Neutrophil (primary cell): ENCODE measurements around the gene ZFP64.

ENCODE experiments used
- H3K27ac ChIP-seq: fragments of 200-600 bp; sonication (generic); 2 replicates; pipeline ENCODE4 v1.5.1; 2016; ENCODE audit warnings: mild to moderate bottlenecking, moderate library complexity
- H3K27me3 ChIP-seq: fragments of 200-600 bp; sonication (generic); 2 replicates; pipeline ENCODE4 v1.6.0; 2016; ENCODE audit warnings: mild to moderate bottlenecking
- H3K36me3 ChIP-seq: fragments of 200-600 bp; sonication (generic); 2 replicates; pipeline ENCODE4 v1.5.1; 2017
- H3K4me1 ChIP-seq, 2 experiments: fragments of 200-600 bp in 1 of 2; sonication (generic) in 1 of 2; 1 replicate in 1 of 2; 2 replicates in 1 of 2; pipeline versions ENCODE4 v1.5.1 to v1.6.1; 2013 to 2016; ENCODE audit warnings: low read depth in 1 of 2, low read length in 1 of 2, mild to moderate bottlenecking in 1 of 2, moderate library complexity in 1 of 2; ENCODE audit not compliant: control insufficient read depth in 1 of 2, insufficient read depth in 1 of 2
- H3K4me3 ChIP-seq, 2 experiments: fragments of 200-600 bp in 1 of 2; sonication (generic) in 1 of 2; 1 replicate in 1 of 2; 2 replicates in 1 of 2; pipeline ENCODE4 v1.5.1; 2013 to 2016; ENCODE audit warnings: low read depth in 1 of 2, low read length in 1 of 2, mild to moderate bottlenecking in 1 of 2, moderate library complexity in 1 of 2
- H3K9me3 ChIP-seq: fragments of 200-600 bp; sonication (generic); 2 replicates; pipeline ENCODE4 v1.5.1; 2016
- CTCF ChIP-seq: fragments of 200-600 bp; sonication (generic); IDR thresholded peaks from 2 replicates; pipeline ENCODE4 v1.5.1; 2016; ENCODE audit warnings: antibody characterized with exemption

Gene ZFP64

GRCh38 chr20:52166150-52166549 lies 25.4 kb downstream of the ZFP64 start:
- no peak overlapping the region for H3K27ac ChIP-seq
- H3K4me3 ChIP-seq, result no peak overlapping the region
- no peaks in the 10 kb centered on the region for H3K36me3 ChIP-seq
- no peaks in the 10 kb centered on the region for H3K27me3 ChIP-seq
- no peak for TF ChIP-seq CTCF
- H3K9me3 ChIP-seq, result no peaks in the 10 kb centered on the region
- H3K4me1 ChIP-seq, result no peaks in the 10 kb centered on the region

GRCh38 chr20:52160621-52161204 lies 30.9 kb downstream of the ZFP64 start:
- Histone ChIP-seq H3K4me3 (no peak overlapping the region), H3K27ac (no peak overlapping the region), H3K36me3 (peaks cover 6% of the 10 kb centered on the region), H3K4me1 (no peaks in the 10 kb centered on the region), H3K9me3 (no peaks in the 10 kb centered on the region), H3K27me3 (no peaks in the 10 kb centered on the region)
- TF ChIP-seq CTCF, result no peak

- no peaks in the 10 kb centered on the region for H3K4me1 ChIP-seq
- no peaks in the 10 kb centered on the region for H3K27me3 ChIP-seq
- no peak overlapping the region for H3K27ac ChIP-seq
- no peak overlapping the region for H3K4me3 ChIP-seq
- H3K36me3 ChIP-seq, result peaks cover 6% of the 10 kb centered on the region
- no peaks in the 10 kb centered on the region for H3K9me3 ChIP-seq
- no peak for TF ChIP-seq CTCF
Observed at GRCh38 chr20:52160049-52160570, 31.5 kb downstream of the ZFP64 start.

- Histone ChIP-seq H3K4me3 (no peak overlapping the region), H3K36me3 (peaks cover 13% of the 10 kb centered on the region), H3K4me1 (no peaks in the 10 kb centered on the region), H3K27me3 (no peaks in the 10 kb centered on the region), H3K9me3 (no peaks in the 10 kb centered on the region), H3K27ac (no peak overlapping the region)
- no peak for TF ChIP-seq CTCF
Observed at GRCh38 chr20:52154575-52154974, 37.0 kb downstream of the ZFP64 start.

GRCh38 chr20:52153896-52154295 lies 37.7 kb downstream of the ZFP64 start:
- Histone ChIP-seq H3K4me1 (no peaks in the 10 kb centered on the region), H3K27ac (no peak overlapping the region), H3K36me3 (peaks cover 10% of the 10 kb centered on the region), H3K4me3 (no peak overlapping the region), H3K27me3 (no peaks in the 10 kb centered on the region), H3K9me3 (no peaks in the 10 kb centered on the region)
- no peak for TF ChIP-seq CTCF
